HUES48 (cell line): ENCODE data around the gene TSPAN4.
A peak's percentile ranks its signal among the peaks of the same experiment; 100 is the strongest.

ENCODE experiments used
- H3K27ac ChIP-seq: one replicate; pipeline ENCODE4 v1.7.0; 2013; ENCODE audit warnings: low read depth, low read length, inconsistent platforms
- H3K27me3 ChIP-seq: 2 replicates; pipeline ENCODE4 v1.6.1; 2013; ENCODE audit warnings: mild to moderate bottlenecking, low read length; ENCODE audit not compliant: control insufficient read depth, insufficient read depth
- H3K36me3 ChIP-seq: 2 replicates; pipeline ENCODE4 v1.6.1; 2013; ENCODE audit warnings: low read length; ENCODE audit not compliant: control insufficient read depth, insufficient read depth
- H3K4me1 ChIP-seq: 2 replicates; pipeline ENCODE4 v1.6.1; 2013; ENCODE audit warnings: mild to moderate bottlenecking, low read length; ENCODE audit not compliant: control insufficient read depth, insufficient read depth
- H3K4me3 ChIP-seq: 2 replicates; pipeline ENCODE4 v1.5.1; 2013; ENCODE audit warnings: mild to moderate bottlenecking, low read depth, low read length
- H3K9ac ChIP-seq: 2 replicates; pipeline ENCODE4 v1.6.1; 2013; ENCODE audit warnings: mild to moderate bottlenecking, low read depth, low read length, moderate library complexity
- H3K9me3 ChIP-seq: 2 replicates; pipeline ENCODE4 v1.6.1; 2013; ENCODE audit warnings: low read length; ENCODE audit not compliant: control insufficient read depth, insufficient read depth

TSPAN4 gene

DNA sequence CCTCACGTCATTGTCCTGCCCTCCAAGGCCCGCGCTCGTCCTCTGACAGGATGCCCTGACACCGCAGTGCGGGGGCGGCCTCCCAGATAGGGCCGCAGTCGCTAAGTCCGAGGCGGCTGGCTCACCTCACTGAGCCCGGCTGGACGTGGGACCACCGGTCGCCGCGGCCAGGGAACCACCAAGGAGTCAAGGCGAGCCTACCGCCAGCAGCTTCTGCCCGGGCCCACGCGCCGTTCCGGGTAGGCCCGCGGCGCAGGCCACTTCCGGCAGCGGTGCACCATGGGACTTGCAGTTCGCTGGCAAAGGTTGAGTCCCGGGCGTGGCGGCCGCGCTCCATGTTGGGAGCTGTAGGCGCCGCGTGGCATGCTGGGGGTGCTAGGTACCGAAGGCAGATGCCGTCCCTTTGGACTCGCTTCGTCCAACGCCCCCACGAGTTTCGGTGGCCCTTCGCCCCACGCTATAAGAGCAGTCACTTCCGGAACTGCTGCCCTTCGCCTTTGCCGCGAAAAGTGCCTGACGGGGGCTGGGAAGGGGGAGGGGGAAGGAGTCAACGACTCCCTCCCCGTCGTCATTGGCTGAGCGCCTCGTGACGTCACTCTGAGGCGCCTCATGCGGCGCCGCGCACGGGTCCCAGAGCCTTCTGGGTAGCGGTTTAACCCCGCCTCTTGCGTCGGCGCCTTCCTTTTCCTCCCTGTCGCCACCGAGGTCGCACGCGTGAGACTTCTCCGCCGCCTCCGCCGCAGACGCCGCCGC, 33.2 kb upstream of the TSPAN4 start, which contains the start of gene RPLP2:
RPLP2 (plus strand) TSS at position 681 of the 753 bp plus-strand sequence. CDS start 268 bp downstream, outside the sequence.
- Histone ChIP-seq H3K4me1 (peaks cover 20% of the 10 kb centered on the region), H3K4me3 (peak within 1 kb of the TSS; percentile 98), H3K9me3 (no peaks in the 10 kb centered on the region), H3K27me3 (no peaks in the 10 kb centered on the region), H3K27ac (peak within 1 kb of the TSS; percentile 100), H3K9ac (peak within 1 kb of the TSS; percentile 100), H3K36me3 (peaks cover 34% of the 10 kb centered on the region)

DNA sequence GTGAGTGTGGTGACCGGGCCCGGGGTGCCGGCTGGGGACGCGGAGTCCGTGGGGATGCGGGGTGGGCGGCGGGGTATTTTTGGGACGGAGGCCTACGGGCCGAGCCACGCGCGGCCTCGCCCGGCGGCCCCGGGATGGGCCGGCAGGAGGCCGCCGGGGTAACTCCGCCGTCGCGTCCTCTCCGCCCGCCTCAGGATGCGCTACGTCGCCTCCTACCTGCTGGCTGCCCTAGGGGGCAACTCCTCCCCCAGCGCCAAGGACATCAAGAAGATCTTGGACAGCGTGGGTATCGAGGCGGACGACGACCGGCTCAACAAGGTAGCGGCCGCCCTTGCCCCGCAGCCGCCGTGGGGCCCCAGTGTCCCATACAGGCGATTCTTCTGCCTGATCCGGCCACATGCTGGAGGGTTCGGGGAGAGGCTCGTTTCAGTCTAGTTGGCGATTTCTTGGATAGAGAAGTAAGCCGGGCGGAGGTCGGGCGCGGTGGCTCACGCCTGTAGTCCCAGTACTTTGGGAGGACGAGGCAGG, 32.5 kb upstream of the TSPAN4 start:
- peaks cover 19% of the 10 kb centered on the region; the same call in 1 of the 2 replicates for H3K4me1 ChIP-seq
- no peaks in the 10 kb centered on the region for H3K9me3 ChIP-seq
- H3K36me3 ChIP-seq: peaks cover 34% of the 10 kb centered on the region
- H3K4me3 ChIP-seq: peak overlapping the region; percentile 98
- peak overlapping the region; percentile 100 for H3K27ac ChIP-seq
- H3K27me3 ChIP-seq: no peaks in the 10 kb centered on the region
- peak overlapping the region; percentile 100 for H3K9ac ChIP-seq

DNA sequence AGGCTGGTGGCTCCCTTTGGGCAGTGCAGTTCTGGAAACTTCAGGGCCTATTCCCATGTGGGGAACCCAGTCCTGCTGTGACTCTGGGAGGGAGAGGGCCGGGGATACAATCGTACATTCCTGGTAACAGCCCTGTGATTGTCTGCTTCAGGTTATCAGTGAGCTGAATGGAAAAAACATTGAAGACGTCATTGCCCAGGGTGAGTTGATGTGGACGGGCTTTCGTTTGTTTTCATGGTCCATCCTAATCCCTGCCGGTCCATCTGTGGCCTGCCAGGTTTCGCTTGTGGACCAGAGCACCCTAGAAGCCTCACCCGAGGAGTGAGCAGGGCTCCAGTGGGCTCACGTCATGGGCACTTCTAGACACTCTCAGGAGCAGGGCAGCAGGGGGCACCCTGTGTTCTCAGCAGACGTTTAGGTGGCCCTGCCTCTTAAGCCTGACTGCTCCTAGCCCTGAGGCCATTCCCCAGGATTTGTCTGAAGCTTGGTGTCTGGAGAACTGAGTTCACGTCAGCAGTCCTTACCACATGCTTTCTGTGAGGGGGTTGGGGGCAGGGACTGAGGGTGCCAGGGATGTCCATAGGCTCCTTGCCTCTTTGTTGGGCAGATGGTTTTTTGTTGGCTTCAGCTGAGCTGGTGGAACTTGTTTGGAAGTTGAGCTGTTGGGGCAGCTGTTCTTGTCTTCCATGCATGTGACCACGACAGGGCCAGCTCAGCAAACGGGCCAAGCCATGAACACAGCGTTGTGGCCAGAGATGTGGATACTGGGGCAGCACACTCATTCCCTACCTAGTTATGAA, 31.0 kb upstream of the TSPAN4 start:
- Histone ChIP-seq H3K4me1 (peaks cover 13% of the 10 kb centered on the region; the same call in 1 of the 2 replicates), H3K36me3 (peaks cover 34% of the 10 kb centered on the region), H3K9me3 (no peaks in the 10 kb centered on the region), H3K27ac (peak overlapping the region; percentile 63), H3K27me3 (no peaks in the 10 kb centered on the region), H3K9ac (peak overlapping the region; percentile 100), H3K4me3 (peak overlapping the region; percentile 98)

DNA sequence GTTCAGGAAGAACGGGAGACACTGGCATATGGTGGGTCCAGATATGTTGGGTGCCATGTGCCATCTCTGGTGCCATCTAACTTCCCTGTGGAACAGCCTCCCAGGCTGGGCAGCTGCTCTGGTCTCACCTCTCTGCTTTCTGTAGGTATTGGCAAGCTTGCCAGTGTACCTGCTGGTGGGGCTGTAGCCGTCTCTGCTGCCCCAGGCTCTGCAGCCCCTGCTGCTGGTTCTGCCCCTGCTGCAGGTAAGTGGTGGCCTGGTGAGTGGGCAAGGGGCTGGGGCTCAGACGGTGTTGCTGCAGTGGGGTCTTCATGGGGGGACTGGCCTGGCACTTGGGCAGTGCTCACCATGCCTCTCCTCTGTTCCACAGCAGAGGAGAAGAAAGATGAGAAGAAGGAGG, 30.3 kb upstream of the TSPAN4 start:
- peaks cover 13% of the 10 kb centered on the region; the same call in 1 of the 2 replicates for H3K4me1 ChIP-seq

DNA sequence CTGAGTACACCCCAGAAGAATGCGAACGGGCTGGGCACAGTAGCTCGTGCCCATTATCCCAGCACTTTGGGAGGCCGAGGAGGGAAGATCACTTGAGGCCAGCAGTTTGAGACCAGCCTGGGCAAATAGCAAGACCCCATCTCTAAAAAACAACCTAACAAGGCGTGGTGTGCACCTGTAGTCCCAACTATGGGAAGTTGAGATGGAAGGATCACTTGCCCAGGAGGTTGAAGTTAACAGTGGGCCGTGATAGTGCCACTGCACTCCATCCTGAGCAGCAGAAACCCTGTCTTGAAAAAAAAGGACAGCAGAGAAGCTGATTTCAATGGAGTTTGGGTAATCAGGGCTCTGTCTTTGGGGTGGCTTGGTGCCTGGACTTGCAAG, 29.6 kb upstream of the TSPAN4 start:
- H3K4me1 ChIP-seq: peaks cover 13% of the 10 kb centered on the region; the same call in 1 of the 2 replicates
- peaks cover 34% of the 10 kb centered on the region for H3K36me3 ChIP-seq
- H3K27ac ChIP-seq: peak overlapping the region; percentile 63
- no peak overlapping the region for H3K9ac ChIP-seq
- no peaks in the 10 kb centered on the region for H3K9me3 ChIP-seq
- no peak overlapping the region for H3K4me3 ChIP-seq
- H3K27me3 ChIP-seq: no peaks in the 10 kb centered on the region

More for the DNA sequence above, 30.3 kb upstream of the TSPAN4 start:
- no peaks in the 10 kb centered on the region for H3K9me3 ChIP-seq
- H3K27ac ChIP-seq: peak overlapping the region; percentile 63
- H3K36me3 ChIP-seq: peaks cover 34% of the 10 kb centered on the region
- no peaks in the 10 kb centered on the region for H3K27me3 ChIP-seq
- no peak overlapping the region for H3K4me3 ChIP-seq
- no peak overlapping the region for H3K9ac ChIP-seq

DNA sequence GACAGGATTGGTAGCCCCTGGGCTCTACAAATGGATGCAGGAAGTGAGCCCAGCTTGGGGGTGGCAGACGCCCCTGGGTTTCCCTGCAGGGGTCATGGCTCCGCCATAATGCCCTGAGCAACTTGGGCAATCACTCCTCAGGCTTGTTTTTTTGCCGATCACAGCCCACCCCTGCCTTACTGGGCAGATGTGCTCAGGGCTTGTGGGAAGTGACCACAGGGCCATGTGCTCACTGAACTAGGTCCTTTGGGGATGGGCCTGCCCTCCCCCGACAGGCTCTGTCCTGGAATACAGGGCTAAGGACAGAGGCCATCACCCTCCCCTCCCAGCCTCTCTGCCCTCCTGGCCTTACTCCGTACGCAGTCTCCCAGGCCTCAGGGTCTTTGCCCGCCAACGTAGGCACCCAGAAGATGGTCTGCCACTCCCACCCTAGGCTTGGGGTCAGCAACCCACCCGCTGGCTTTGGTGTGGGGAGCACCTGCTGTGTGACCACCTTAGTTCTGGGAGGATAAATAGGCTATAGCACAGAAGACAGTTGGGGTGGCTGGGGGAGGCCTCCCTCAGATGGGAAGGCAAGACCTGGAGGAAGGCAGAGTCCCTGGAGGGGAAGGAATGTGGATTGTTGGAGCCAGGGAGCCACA, 29.1 kb upstream of the TSPAN4 start:
- peaks cover 17% of the 10 kb centered on the region; the same call in 1 of the 2 replicates for H3K4me1 ChIP-seq
- peak overlapping the region; percentile 63 for H3K27ac ChIP-seq
- H3K36me3 ChIP-seq: peaks cover 34% of the 10 kb centered on the region
- H3K9me3 ChIP-seq: no peaks in the 10 kb centered on the region
- H3K27me3 ChIP-seq: no peaks in the 10 kb centered on the region
- no peak overlapping the region for H3K9ac ChIP-seq
- no peak overlapping the region for H3K4me3 ChIP-seq

DNA sequence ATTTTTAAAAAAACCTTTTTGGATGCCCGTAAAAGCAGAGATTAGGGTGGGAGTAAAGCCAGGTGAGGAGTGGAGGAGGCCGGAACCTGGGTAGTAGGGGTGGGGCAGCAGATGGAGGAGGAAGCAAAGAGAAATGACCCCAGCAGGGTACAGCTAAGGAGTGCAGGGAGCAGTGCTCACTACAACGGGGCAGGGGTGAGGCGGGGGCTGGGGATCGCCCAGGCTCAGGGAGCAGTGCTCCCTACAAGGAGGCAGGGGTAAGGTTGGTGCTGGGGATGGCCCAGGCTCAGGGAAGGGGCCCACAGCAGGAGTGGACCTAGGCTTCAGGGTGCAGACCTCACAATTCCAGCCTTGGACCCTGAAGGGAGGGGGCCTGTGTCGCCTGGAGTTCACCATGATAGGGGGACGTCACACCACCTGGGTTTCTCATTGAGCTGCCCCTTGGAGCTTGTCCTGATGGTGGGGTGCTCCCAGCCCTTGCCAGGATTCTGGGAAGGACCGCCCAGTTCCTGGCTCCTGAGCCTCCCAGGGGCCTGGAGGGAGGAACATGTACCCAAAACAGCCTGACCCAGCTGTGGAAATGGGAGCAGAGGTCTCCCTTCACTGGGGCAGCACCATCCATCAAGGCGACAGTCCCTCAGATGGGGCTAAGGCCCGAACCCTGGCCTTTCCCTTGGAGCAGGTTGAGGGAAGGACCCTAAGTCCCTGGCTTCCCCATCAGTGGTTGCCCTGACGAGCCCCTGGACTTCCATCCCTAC, 26.8 kb upstream of the TSPAN4 start:
- Histone ChIP-seq H3K9ac (no peak overlapping the region), H3K27me3 (no peaks in the 10 kb centered on the region), H3K9me3 (no peaks in the 10 kb centered on the region), H3K36me3 (peaks cover 33% of the 10 kb centered on the region), H3K4me1 (peaks cover 22% of the 10 kb centered on the region), H3K27ac (no peak overlapping the region), H3K4me3 (no peak overlapping the region)

DNA sequence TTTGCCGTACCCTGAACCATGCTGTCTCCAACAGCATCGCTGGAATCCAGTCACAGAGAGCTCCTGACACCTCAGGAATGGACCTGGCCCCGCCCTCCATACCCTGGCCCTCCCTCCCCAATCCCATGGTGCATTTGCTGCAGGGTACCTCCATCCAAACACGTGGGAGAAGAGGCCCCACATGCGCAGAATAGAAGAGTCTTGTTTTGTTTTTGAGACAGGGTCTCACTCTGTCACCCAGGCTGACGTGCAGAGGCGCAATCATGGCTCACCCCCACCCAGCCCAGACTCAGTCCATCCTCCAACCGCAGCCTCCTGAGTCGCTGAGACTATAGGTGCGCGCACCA, 26.2 kb upstream of the TSPAN4 start:
- Histone ChIP-seq H3K4me3 (no peak overlapping the region), H3K27ac (no peak overlapping the region), H3K4me1 (peaks cover 17% of the 10 kb centered on the region), H3K9me3 (no peaks in the 10 kb centered on the region), H3K27me3 (no peaks in the 10 kb centered on the region), H3K36me3 (peaks cover 28% of the 10 kb centered on the region), H3K9ac (no peak overlapping the region)

DNA sequence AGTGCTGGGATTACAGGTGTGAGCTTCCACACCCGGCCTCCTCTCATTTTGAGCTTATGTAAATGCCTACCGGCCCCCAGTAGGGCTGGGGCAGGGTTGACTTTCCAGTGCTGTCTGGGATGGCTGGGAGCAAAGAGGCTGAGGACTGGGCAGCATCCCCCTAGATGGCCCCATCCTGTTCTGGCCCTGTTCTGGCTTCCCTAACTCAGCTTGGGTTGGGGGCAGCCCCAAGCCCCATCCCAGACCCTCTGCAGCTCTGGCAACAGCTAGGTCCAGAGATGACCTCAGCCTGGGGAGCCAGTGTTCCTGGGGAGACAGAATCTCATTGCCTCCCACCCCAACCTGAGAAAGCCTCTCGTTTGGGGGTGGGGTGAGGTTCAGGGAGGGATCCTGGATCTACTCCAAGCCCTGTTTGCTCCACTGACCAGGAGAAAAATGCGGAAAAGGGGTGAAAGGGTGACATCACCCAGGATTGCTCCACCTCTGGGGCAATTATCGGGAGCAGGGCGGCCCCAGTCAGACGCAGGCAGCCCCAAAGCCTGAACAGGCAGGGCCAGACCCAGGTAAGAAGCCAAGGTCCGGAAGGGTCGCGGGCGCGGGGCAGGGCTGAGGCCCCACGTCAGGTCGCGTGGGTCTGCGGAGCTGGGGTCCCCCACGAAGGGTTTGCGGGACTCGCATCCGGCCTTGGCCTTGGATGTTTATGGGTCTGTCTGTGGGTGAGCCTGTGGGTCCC, 24.1 kb upstream of the TSPAN4 start, which contains the start of gene PNPLA2:
PNPLA2 (plus strand) TSS at position 519 of the 733 bp plus-strand sequence. CDS start 805 bp downstream, outside the sequence.
- peaks cover 8% of the 10 kb centered on the region for H3K36me3 ChIP-seq
- H3K9ac ChIP-seq: peak within 1 kb of the TSS; percentile 69; the same call in 1 of the 2 replicates
- no peaks in the 10 kb centered on the region for H3K27me3 ChIP-seq
- H3K4me1 ChIP-seq: peaks cover 9% of the 10 kb centered on the region
- H3K9me3 ChIP-seq: no peaks in the 10 kb centered on the region
- H3K27ac ChIP-seq: peak within 1 kb of the TSS; percentile 73
- H3K4me3 ChIP-seq: peak within 1 kb of the TSS; percentile 83
